Fibroblast of the conjunctiva (primary cell): ENCODE measurements around the gene CCDC24.

Source experiments
- DNase-seq: peaks from one replicate; pipeline ENCODE4 v3.0.0-alpha.2; 2010; ENCODE audit warnings: low read depth

CCDC24 gene

DNA sequence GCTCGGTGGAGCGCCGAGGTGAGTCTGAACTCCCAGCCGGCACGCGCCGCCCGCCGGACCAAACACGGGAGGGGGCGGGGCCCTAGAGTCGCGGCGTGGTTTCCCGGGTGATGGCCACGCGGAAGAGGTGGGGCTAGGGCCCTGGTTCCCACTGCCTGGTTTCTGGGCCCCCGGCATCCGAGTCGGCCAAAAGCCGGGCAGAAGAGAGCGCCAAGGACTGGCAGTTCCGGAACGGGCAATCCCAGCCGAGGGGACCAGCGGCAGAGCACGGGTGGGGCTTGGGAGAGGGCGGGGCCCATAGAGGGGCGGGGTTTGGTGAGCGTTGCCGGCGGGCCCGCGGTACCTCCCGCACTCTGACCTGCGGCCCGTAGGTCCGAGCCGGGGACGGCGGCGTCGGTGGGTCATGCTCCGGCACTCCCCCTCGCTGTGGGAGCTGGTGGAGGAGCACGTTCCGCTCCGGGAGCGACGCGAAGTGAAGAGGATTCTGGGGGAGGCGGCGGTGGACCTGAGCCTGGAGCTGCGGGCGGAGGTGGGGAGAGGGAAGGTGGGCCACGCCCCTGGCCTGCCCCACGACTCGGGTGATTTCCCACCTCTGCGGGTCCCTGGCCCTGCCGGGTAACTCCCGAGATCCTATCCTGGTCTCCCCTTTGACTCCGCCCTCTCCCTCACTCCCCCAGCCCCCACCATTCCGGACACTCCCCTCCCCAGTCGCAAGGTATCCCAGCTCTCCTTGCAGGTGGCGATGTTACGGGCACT lies at the start of gene CCDC24:
Gene CCDC24, plus strand, starts transcription at position 124 of the 756 bp plus-strand sequence. Its CDS starts 280 bp downstream, at position 404.
- peak; percentile 63 for DNase-seq

DNA sequence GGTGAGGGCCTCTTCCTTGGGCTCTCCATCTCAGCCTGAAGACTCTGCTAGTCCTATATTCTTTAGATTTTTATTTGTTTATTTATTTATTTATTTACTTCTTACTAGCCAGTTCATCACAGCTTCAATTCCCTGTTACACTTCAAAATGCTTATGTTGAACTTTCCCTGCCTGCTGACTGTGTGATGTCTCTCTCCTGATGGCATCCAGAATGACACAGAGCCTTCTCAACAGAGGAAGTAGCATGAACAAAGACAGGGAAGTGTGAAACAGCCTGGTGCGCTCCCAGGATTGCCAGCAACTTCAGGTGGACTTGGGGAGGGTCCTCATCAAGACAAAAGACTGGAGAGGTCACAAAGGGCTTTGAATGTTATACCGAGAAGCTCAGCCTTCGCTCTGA lies 49.0 kb upstream of the CCDC24 start:
- DNase-seq, result no peak

GRCh38 chr1:43944860-43945259 lies 46.5 kb upstream of the CCDC24 start:
- DNase-seq, result no peak

DNA sequence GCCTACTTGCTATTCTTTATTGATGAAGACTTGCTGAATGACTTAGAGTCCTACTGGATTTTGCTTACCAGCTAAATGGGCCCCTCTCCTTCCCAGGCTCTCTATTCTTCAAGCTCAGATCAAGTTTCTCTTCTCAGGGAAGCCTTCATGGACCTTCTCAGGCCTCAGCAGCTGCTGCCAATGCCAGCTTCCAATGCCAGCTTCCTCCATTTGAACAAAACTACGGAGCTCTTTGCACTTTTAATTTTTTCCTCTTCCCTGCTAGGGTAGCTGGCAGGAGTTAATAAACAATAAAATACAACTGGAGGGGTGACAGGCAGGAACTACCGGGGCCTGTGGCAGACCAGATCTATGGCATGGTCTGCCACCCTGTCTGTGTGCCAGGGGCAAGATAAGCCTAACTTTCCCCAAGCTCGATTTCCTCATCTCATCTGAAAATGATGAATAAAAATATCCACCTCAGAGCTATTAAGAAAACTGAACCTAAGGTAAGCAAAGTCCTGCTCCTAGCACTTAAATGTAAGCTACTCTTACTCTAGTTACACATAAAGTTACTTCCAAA lies 45.6 kb upstream of the CCDC24 start:
- DNase-seq, result no peak

DNA sequence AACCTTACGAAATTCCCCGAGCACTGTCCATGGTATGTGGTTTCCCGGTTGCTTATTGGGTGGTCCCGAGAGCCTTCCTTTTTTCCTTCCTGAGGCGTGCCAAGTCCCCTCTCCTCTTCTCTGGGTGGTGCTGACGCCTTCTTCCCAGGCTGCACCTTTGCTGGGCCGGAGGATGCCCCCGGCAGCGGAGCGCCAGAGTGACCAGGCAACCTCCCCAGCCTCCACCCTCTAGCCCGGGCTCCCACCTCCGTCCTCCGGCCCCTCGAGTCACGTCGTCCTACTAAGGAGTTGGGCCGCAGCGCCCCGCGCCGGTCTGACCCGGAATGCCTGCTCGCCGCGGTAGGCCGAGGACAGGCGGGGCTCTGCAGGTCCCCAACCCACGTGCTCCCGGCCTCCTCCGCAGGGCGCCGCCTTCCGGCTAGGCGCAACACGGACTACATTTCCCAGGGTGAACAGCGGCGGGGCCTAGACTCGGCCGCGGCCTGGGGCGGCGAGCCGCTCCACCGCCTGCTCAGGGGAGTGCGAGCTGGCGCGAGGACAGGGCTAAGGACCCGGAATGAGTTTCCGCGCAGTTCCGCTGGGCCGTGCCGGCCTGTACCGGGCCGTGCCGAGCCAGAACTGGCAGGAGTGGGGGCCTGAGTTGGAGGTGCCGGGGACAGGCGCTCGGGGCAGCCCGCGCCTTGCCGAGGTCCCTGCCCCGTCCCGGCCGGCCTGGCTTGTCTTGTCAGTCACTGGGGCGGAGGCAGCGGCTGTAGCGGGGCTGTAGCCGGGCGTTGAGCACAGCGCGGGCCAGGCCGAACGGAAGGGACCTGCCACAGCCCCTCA lies 45.0 kb upstream of the CCDC24 start, which contains the start of gene IPO13:
Gene IPO13, plus strand, starts transcription at position 715 of the 825 bp plus-strand sequence. CDS start 651 bp downstream, outside the sequence.
- DNase-seq, result peak; percentile 91

DNA sequence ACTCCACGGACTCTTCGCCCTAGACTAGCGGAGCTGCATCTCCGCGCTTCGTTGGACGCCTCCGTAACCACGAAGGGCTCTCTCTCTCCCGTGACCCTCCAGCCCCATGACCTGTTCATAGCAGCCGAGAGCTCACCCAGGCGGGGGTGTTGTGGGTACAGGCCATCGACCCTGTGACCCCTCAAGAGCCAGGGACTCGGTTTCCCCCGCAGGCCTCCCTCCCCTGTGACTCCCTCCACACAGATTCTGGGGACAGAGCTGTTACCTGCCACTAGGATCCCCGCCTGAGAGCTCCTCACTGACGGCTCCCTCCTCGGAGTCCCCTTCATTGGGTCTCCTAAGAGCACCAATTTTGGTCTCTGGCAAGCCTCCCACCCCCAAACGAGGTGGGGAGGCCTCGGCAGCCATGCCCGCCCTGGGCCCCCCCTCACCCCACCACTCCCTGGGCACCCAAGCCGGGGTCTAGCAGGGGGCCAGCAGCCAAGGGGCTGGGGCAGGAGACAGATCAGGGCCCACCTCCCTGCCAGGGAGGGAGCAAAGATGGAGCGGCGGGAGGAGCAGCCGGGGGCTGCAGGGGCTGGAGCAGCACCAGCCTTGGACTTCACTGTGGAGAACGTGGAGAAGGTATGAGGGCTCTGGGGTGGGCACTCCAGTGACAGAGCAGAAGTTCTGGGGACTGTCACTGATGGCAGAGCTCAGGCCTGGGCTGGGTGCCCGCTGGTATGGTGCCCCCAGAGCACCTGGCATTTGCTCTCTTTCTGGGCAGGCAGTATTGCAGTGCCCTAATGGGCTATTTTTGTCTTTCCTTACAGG lies 44.1 kb upstream of the CCDC24 start:
- DNase-seq, result no peak

DNA sequence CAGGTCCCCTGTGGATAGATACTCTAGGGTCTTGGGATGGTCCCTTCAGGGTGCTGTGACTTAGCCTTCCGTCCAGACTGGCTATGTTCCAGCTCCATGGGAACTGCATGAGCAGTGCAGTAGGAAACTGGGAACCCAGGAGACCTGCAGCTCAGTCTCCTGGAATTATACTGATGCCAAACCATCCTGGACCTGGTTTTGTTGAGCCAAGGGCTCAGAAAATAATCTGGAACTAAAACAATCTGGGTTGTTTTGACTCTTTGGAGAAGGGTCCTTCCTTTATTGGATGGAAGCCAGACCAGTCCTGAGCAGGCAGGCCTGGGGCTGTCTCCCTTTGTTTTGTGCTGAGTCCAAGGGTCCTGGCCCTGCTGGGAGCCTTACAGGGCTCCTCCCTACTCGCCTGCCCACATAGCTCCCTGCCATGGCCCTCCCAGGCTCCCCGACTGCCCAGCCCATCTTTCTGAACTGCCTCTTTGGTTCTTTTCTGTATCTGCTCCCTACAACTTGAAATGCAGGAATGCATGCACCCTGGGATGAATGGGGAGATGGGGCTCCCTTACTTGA lies 43.4 kb upstream of the CCDC24 start:
- DNase-seq, result no peak

DNA sequence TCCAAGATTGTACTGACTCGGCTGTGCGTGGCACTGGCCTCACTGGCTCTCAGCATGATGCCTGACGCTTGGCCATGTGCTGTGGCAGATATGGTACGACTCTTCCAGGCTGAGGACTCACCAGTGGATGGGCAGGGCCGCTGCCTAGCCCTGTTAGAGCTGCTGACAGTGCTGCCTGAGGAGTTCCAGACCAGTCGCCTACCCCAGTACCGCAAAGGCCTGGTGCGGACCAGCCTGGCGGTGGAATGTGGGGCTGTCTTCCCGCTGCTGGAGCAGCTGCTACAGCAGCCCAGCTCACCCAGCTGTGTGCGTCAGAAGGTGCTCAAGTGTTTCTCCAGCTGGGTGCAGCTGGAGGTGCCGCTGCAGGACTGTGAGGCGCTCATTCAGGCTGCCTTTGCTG lies 41.7 kb upstream of the CCDC24 start:
- DNase-seq, result no peak

- DNase-seq, result no peak
Measured at GRCh38 chr1:43951021-43951985, 40.1 kb upstream of the CCDC24 start.

GRCh38 chr1:43952731-43953346 lies 38.6 kb upstream of the CCDC24 start:
- no peak for DNase-seq

- DNase-seq, result no peak
Measured at GRCh38 chr1:43953361-43953760, 38.0 kb upstream of the CCDC24 start.

DNA sequence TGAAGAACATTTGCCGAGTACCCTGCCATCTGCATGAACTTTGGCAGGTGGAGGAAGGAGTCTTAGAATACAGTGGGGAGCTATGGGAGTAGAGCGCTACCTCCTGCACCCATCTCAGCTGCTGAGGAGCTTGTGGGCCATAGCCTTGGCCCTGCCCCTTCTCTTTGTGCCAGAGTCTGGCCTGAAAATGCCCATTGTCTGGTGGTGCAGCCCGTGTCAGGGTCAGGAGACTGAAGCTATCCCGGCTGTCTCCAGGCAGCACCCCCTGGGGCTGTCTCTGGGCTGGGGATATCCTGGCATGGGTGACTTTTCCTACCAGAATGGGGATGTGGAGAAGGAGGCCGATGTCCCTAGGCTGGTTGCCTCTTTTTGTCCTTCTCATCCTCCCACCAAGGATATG lies 37.4 kb upstream of the CCDC24 start:
- DNase-seq, result no peak

DNA sequence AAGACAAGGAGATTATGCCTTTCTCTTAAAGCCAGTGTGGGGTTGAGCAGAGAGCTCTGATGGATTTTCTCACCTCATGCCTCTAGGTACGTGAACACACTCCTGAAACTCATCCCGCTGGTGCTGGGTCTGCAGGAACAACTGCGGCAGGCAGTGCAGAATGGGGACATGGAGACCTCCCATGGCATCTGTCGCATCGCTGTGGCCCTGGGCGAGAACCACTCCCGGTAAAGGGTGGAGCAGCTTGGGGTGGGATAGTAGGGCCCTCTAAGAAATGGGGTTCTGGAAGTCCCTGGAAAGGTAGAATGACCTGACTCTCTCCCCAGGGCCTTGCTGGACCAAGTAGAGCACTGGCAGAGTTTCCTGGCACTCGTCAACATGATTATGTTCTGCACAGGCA lies 35.2 kb upstream of the CCDC24 start:
- DNase-seq, result no peak

- DNase-seq, result no peak
Measured at GRCh38 chr1:43957407-43958040, 33.9 kb upstream of the CCDC24 start.

- DNase-seq, result no peak
Measured at GRCh38 chr1:43958351-43959255, 32.8 kb upstream of the CCDC24 start.

GRCh38 chr1:43960798-43961197 lies 30.6 kb upstream of the CCDC24 start:
- DNase-seq, result no peak

GRCh38 chr1:43961692-43962091 lies 29.7 kb upstream of the CCDC24 start:
- no peak for DNase-seq

- no peak for DNase-seq
Measured at GRCh38 chr1:43962324-43962723, 29.1 kb upstream of the CCDC24 start.
